ENCODE results near the gene GTPBP3. TPM values are rescaled to one million over a fixed set of nuclear protein-coding genes. Genes with fewer than 3 reads are reported as not detected.

The GTPBP3 gene
- total RNA-seq, 1 experiment from 2014 or later = 35.3 TPM

- no peaks in the 10 kb centered on the region for H3K27me3 ChIP-seq (ENCODE audit: control insufficient read depth, insufficient read depth, low read length)
- POLR2A ChIA-PET = no interaction called here
Measured at GRCh38 chr19:17296976-17297375, 40.4 kb upstream of the GTPBP3 start.

DNA sequence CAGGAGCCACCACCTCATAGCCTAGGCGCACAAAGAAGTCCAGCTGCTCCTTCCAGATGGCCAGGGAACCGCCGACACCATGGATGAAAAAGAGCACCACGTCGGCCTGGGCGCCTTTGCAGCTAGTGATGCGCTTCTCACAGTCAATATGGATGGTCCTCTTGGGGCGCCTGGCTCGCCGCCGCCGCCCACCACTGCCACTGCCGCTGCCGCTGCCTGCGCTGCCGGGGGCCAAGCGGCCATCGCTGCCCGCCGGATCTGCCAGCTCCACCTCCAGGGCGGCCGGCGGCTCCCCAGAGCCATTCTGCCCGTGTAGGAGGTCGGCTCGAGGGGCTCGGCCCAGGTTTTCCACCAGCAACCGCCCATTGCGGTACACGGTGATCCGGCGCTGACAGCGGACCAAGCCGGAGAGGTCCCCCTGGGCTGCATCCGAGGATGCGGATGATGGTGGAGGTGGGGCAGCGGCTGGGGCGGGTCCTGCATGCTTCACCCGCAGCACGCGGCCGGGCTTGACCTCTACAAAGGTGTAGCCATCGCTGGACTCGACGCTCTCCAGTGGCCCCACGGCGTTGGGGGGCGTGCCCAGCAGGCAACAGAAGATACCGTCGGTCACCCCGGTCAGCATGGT is 36.2 kb upstream of the GTPBP3 start:
- BruUV-seq (replicated peaks) = no TSS peak
- Histone ChIP-seq H3K27ac (ENCODE audit: low read length) (no peak overlapping the region), H3K9me3 (ENCODE audit: control insufficient read depth, insufficient read depth, low read depth, low read length) (no peaks in the 10 kb centered on the region), H3K27me3 (ENCODE audit: control insufficient read depth, insufficient read depth, low read length) (no peaks in the 10 kb centered on the region), H3K36me3 (ENCODE audit: control insufficient read depth, insufficient read depth, low read length) (no peaks in the 10 kb centered on the region; the same call in 1 of the 2 replicates), H3K4me1 (ENCODE audit: control insufficient read depth, insufficient read depth, low read length) (peaks cover 24% of the 10 kb centered on the region), H3K4me3 (ENCODE audit: low read depth in 2 of 2, low read length in 2 of 2) (no peak overlapping the region)
- POLR2A ChIA-PET = no interaction called here
- in situ Hi-C loops (cut with HindIII; ENCODE audit: low pct_unique_long_range_greater_than_20kb, low sequenced_read_pairs) (no loop called here), intact Hi-C loops (cut with micrococcal nuclease; ENCODE audit: unreplicated experiment) (loop anchor here (10.0 kb wide), 1 partner anchor 1094 kb away; the partner anchor contains the start of gene LRRC25)
- CTCF ChIA-PET = no interaction called here
- no peak for DNase-seq (ENCODE audit: low read depth, low spot score)
- TF ChIP-seq POLR2AphosphoS5 (IDR thresholded peaks at IDR 0.05; ENCODE audit: low read depth, low read length) (no peak), REST (IDR thresholded peaks at IDR 0.05; ENCODE audit: insufficient read depth in 1 of 2, low read depth in 2 of 2, low read length in 1 of 2) (no peak), SIN3A (IDR thresholded peaks at IDR 0.05; ENCODE audit: borderline replicate concordance, insufficient read depth, low read depth, low read length) (no peak), CTCF (IDR thresholded peaks at IDR 0.05) (no peak), TCF7L2 (IDR thresholded peaks at IDR 0.05; ENCODE audit: low read depth, low read length) (no peak)
- no peak for ATAC-seq

More at GRCh38 chr19:17296976-17297375, 40.4 kb upstream of the GTPBP3 start:
- no peak overlapping the region for H3K27ac ChIP-seq (ENCODE audit: low read length)
- H3K36me3 ChIP-seq (ENCODE audit: control insufficient read depth, insufficient read depth, low read length) = no peaks in the 10 kb centered on the region
- BruUV-seq (replicated peaks) = TSS peak; percentile 56
- DNase-seq (ENCODE audit: low read depth, low spot score) = no peak
- no peak overlapping the region for H3K4me3 ChIP-seq (ENCODE audit: low read depth in 2 of 2, low read length in 2 of 2)
- in situ Hi-C loops (cut with HindIII; ENCODE audit: low pct_unique_long_range_greater_than_20kb, low sequenced_read_pairs) = no loop called here
- H3K4me1 ChIP-seq (ENCODE audit: control insufficient read depth, insufficient read depth, low read length) = no peaks in the 10 kb centered on the region
- TF ChIP-seq SIN3A (IDR thresholded peaks at IDR 0.05; ENCODE audit: borderline replicate concordance, insufficient read depth, low read depth, low read length) = no peak
- no peak for TF ChIP-seq REST (IDR thresholded peaks at IDR 0.05; ENCODE audit: insufficient read depth in 1 of 2, low read depth in 2 of 2, low read length in 1 of 2)
- TF ChIP-seq POLR2AphosphoS5 (IDR thresholded peaks at IDR 0.05; ENCODE audit: low read depth, low read length) = no peak
- no peak for TF ChIP-seq TCF7L2 (IDR thresholded peaks at IDR 0.05; ENCODE audit: low read depth, low read length)
- TF ChIP-seq CTCF (IDR thresholded peaks at IDR 0.05) = no peak
- intact Hi-C loops (cut with micrococcal nuclease; ENCODE audit: unreplicated experiment) = no loop called here
- CTCF ChIA-PET = interaction anchor here (0.7 kb wide), 1 partner anchor 10 kb away, joined by 7 read pairs; no protein-coding TSS in a partner anchor
- no peaks in the 10 kb centered on the region for H3K9me3 ChIP-seq (ENCODE audit: control insufficient read depth, insufficient read depth, low read depth, low read length)
- ATAC-seq = no peak

Measured in Panc1 (cell line).